HUES64 (cell line): Measurements from ENCODE around the gene CTNNA3.

Experiments
- H3K27ac ChIP-seq: 2 replicates; pipeline ENCODE4 v1.7.0; 2013; ENCODE audit warnings: low read depth, low read length, inconsistent platforms
- H3K27me3 ChIP-seq: 2 replicates; pipeline ENCODE4 v1.6.1; 2013; ENCODE audit warnings: mild to moderate bottlenecking, low read length; ENCODE audit not compliant: insufficient read depth
- H3K36me3 ChIP-seq: 2 replicates; pipeline ENCODE4 v1.6.1; 2013; ENCODE audit warnings: mild to moderate bottlenecking, low read length; ENCODE audit not compliant: insufficient read depth
- H3K4me1 ChIP-seq: 2 replicates; pipeline ENCODE4 v1.6.1; 2013; ENCODE audit warnings: mild to moderate bottlenecking, low read length, moderate library complexity; ENCODE audit not compliant: insufficient read depth
- H3K4me3 ChIP-seq: 2 replicates; pipeline ENCODE4 v1.5.1; 2013; ENCODE audit warnings: mild to moderate bottlenecking, low read length, moderate library complexity
- H3K9ac ChIP-seq: 2 replicates; pipeline ENCODE4 v1.6.1; 2013; ENCODE audit warnings: mild to moderate bottlenecking, low read depth, low read length
- H3K9me3 ChIP-seq: 2 replicates; pipeline ENCODE4 v1.6.1; 2013; ENCODE audit warnings: low read depth, low read length; ENCODE audit not compliant: insufficient read depth
- WGBS: fragments of 150-250, 120-280 bp; methylation state at CpG from one replicate; pipeline ENCODE4 v1.1.7; 2013; ENCODE audit warnings: missing lambda C conversion rate; 5-methylcytosine and 5-hydroxymethylcytosine counted together

The CTNNA3 gene

DNA sequence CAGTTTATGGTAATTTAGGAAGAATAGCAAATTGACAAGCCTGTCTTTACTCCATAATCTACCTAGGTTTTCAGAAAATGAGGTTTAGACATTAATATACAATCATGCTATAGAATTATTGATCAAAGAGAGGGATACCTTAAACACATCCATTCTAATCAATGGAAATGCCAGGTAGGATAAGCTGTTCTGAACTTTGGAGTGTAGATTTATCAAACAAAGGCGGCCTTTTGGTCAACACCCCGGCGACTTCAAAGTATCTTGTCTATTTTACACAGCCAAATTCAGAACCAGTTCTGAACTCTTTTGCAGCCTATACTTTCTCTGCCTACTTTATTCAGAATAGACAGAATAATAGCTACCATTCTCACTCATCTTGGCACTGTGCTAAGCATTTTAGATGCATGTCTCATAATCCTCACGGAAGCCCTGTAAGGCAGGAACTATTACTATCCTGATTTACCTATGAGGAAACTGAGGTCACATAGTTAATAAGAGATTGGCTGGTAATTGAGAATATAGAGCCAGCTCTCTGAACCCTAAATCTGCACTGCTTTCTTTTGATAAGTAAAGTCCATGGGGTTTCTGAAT lies 1412.0 kb downstream of the CTNNA3 start:
- Histone ChIP-seq H3K4me1 (no peaks in the 10 kb centered on the region), H3K9ac (no peak overlapping the region), H3K36me3 (no peaks in the 10 kb centered on the region), H3K4me3 (no peak overlapping the region), H3K27me3 (no peaks in the 10 kb centered on the region), H3K9me3 (no peaks in the 10 kb centered on the region), H3K27ac (no peak overlapping the region)
- WGBS, result 97% methylated on average over 4 of the region's 4 CpGs

DNA sequence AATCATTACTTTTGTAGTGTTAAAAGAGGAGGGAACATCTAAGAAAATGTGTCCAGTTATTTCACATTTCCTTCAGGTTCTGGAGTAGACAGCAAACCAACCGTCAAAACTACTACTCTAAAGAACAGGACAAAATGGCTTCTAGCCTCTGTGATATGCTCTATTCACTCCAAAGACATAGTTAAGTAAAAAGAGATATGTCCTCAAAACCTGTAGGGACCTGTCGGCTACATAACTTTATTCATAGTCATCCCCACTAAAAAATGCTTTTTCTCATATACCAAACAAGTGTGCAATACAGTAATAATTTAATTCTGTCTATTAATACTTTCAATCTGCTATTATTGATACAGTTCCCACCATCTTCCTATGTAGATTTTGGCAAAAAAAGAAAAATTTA lies 1412.9 kb downstream of the CTNNA3 start:
- no peaks in the 10 kb centered on the region for H3K36me3 ChIP-seq
- no peaks in the 10 kb centered on the region for H3K4me1 ChIP-seq
- H3K27me3 ChIP-seq, result no peaks in the 10 kb centered on the region
- H3K27ac ChIP-seq, result no peak overlapping the region
- 86% methylated on average over 1 of the region's 2 CpGs for WGBS
- H3K9ac ChIP-seq, result no peak overlapping the region
- no peaks in the 10 kb centered on the region for H3K9me3 ChIP-seq
- no peak overlapping the region for H3K4me3 ChIP-seq

DNA sequence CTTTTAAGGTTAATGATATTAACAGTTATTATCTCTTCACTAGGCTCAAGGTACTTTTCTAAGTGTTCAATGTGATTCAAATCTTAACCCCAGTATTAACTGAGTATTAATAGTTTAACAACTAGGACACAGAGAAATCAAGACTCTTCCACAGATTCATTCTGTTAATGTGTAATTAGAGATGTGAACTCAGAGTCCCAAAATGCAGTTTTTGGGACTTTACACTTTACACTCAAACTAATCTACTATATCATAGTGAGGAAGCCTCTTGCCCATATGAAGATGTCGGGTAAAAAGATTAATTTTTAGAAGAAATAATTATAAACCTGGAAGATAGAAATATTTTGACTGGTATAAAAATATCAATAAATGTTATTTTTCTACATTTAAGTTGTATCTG lies 1414.7 kb downstream of the CTNNA3 start:
- Histone ChIP-seq H3K36me3 (no peaks in the 10 kb centered on the region), H3K27ac (no peak overlapping the region), H3K9me3 (no peaks in the 10 kb centered on the region), H3K9ac (no peak overlapping the region), H3K27me3 (no peaks in the 10 kb centered on the region), H3K4me3 (no peak overlapping the region), H3K4me1 (no peaks in the 10 kb centered on the region)
- no CpG with 5 or more reads among the region's 1 CpG for WGBS

GRCh38 chr10:66277481-66277880 lies 1418.5 kb downstream of the CTNNA3 start:
- H3K9me3 ChIP-seq, result no peaks in the 10 kb centered on the region
- H3K9ac ChIP-seq, result no peak overlapping the region
- 78% methylated on average over 3 of the region's 4 CpGs for WGBS

GRCh38 chr10:66273966-66274519 lies 1422.0 kb downstream of the CTNNA3 start:
- Histone ChIP-seq H3K4me3 (no peak overlapping the region), H3K27ac (no peak overlapping the region), H3K4me1 (peaks cover 8% of the 10 kb centered on the region), H3K9me3 (no peaks in the 10 kb centered on the region), H3K27me3 (no peaks in the 10 kb centered on the region), H3K36me3 (no peaks in the 10 kb centered on the region), H3K9ac (no peak overlapping the region)
- WGBS, result 98% methylated on average over 2 of the region's 3 CpGs

More at GRCh38 chr10:66277481-66277880, 1418.5 kb downstream of the CTNNA3 start:
- Histone ChIP-seq H3K27ac (no peak overlapping the region), H3K4me1 (no peaks in the 10 kb centered on the region), H3K4me3 (no peak overlapping the region), H3K36me3 (no peaks in the 10 kb centered on the region), H3K27me3 (no peaks in the 10 kb centered on the region)

DNA sequence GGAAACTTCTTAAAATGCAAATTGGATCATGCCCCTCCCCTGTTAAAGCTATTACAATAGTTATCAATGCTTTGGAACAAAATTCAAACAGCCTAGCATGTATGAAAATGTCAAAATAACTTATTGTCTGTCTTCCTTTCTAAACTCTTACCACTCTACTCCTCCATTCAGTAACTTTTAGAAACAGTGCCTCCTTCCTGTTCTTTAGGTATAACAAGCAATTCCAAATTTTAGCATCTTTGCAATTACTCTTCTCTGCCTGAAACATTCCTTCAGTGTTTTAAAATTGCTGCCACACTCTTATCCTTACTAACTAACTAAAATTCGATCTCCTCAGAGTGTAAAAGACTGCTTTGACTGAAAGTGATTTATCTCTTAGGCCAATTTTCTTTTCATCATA lies 1430.6 kb downstream of the CTNNA3 start:
- Histone ChIP-seq H3K4me1 (peaks cover 7% of the 10 kb centered on the region), H3K9me3 (no peaks in the 10 kb centered on the region), H3K4me3 (no peak overlapping the region), H3K9ac (no peak overlapping the region), H3K27me3 (no peaks in the 10 kb centered on the region), H3K36me3 (no peaks in the 10 kb centered on the region), H3K27ac (no peak overlapping the region)
- WGBS, result 84% methylated on average over 1 of the region's 1 CpG

DNA sequence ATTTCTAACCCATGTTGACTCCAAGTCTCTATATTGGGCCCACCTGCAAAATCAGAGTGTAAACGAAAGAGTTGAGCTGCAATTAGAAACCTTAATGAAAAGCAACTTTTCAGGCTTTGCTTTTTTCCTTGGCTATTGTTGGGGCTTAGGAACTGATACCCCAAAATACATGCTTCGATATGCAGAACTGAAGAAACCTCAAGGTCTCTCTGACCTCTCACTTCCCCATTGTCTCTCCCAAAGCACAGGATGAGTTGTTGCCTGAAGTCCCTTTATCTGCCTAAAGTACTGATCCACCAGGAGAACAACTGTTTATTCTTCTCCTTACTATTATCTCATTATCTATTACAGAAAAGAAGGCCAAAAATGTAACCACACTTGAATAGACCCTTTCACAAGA lies 1436.2 kb downstream of the CTNNA3 start:
- no peaks in the 10 kb centered on the region for H3K27me3 ChIP-seq
- no peaks in the 10 kb centered on the region for H3K36me3 ChIP-seq
- no peak overlapping the region for H3K27ac ChIP-seq
- H3K4me1 ChIP-seq, result peaks cover 6% of the 10 kb centered on the region
- no peak overlapping the region for H3K9ac ChIP-seq
- WGBS, result 92% methylated on average over 2 of the region's 2 CpGs
- H3K4me3 ChIP-seq, result no peak overlapping the region
- H3K9me3 ChIP-seq, result no peaks in the 10 kb centered on the region

DNA sequence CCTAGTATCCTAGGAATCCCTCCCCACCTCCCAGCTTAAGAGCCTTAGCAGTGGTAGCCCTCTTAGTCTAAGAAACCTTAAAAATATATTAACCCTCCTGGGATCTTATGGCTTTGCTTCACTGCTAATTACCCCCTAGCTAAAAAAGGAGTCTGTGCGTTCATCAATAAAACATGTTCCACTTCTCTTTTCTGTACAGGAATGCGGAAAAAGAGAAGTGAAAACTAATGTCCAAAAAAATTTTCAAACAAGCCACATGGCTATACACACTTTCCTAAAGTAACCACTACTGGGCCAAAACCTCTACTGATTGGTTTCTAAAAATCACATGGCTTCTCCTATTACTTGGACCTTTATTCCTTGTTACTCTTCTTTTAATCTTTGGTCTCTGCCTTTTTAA lies 1437.3 kb downstream of the CTNNA3 start:
- H3K4me3 ChIP-seq, result no peak overlapping the region
- WGBS, result 97% methylated on average over 2 of the region's 2 CpGs

GRCh38 chr10:66257801-66258200 lies 1438.2 kb downstream of the CTNNA3 start:
- Histone ChIP-seq H3K36me3 (no peaks in the 10 kb centered on the region), H3K27ac (no peak overlapping the region), H3K9me3 (no peaks in the 10 kb centered on the region), H3K4me3 (no peak overlapping the region), H3K9ac (no peak overlapping the region), H3K4me1 (peaks cover 6% of the 10 kb centered on the region), H3K27me3 (no peaks in the 10 kb centered on the region)
- WGBS, result 85% methylated on average over 1 of the region's 1 CpG

More for the DNA sequence above, 1437.3 kb downstream of the CTNNA3 start:
- Histone ChIP-seq H3K4me1 (peaks cover 6% of the 10 kb centered on the region), H3K27me3 (no peaks in the 10 kb centered on the region), H3K36me3 (no peaks in the 10 kb centered on the region), H3K9ac (no peak overlapping the region), H3K9me3 (no peaks in the 10 kb centered on the region), H3K27ac (no peak overlapping the region)

DNA sequence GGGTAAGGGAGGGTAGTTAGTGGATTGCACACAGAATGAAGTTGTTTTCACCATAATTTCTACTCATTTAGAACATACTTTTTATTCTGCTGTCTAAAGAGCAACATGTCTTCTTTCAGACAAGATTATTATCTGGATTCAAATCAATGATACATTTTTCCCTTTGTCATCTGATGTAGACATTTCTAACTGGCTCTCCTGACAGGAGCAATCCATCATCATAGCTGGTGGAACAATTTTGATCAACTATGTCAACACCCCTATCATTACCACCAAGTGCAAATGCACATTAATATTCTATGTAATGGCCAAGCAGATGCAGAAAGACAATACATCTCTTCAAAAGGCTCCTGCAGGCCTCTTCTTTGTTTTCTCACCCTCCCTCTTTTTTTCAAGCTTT lies 1443.0 kb downstream of the CTNNA3 start:
- no peak overlapping the region for H3K9ac ChIP-seq
- no peaks in the 10 kb centered on the region for H3K36me3 ChIP-seq
- H3K27me3 ChIP-seq, result no peaks in the 10 kb centered on the region
- no peak overlapping the region for H3K27ac ChIP-seq
- 0 out of 2 replicates have a peak, but pooled peaks cover 3% of the 10 kb centered on the region for H3K9me3 ChIP-seq
- no peak overlapping the region for H3K4me3 ChIP-seq
- no peaks in the 10 kb centered on the region for H3K4me1 ChIP-seq

- H3K4me1 ChIP-seq, result peaks cover 14% of the 10 kb centered on the region
- no peaks in the 10 kb centered on the region for H3K27me3 ChIP-seq
- H3K9ac ChIP-seq, result no peak overlapping the region
- H3K27ac ChIP-seq, result no peak overlapping the region
- H3K9me3 ChIP-seq, result 0 out of 2 replicates have a peak, but pooled peaks cover 7% of the 10 kb centered on the region
- H3K36me3 ChIP-seq, result no peaks in the 10 kb centered on the region
- H3K4me3 ChIP-seq, result no peak overlapping the region
- 89% methylated on average over 1 of the region's 1 CpG for WGBS
Measured at GRCh38 chr10:66246177-66246576, 1449.8 kb downstream of the CTNNA3 start.

DNA sequence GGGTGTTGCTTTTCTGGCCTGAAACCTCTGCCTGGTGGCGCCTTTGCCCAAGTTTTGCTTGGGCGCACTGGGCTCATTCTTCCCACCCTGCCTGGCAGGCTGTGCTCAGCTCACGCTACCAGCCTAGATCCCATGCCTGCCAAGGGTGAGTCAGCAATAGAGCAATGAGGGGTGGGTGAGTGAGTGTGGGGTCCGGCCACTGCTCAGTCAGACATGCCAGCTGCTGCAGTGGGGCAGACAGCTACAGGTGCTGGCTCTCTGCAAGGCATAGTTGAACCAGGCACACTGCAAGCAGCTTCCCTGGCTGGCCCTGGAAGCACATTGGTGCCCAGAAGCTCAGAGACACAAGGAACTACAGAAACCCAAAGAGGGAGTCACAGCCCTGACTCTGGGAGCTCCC lies 1451.0 kb downstream of the CTNNA3 start:
- H3K4me3 ChIP-seq, result no peak overlapping the region
- WGBS, result 93% methylated on average over 4 of the region's 4 CpGs
- H3K9ac ChIP-seq, result no peak overlapping the region
- no peak overlapping the region for H3K27ac ChIP-seq
- no peaks in the 10 kb centered on the region for H3K27me3 ChIP-seq
- H3K4me1 ChIP-seq, result peaks cover 18% of the 10 kb centered on the region
- H3K36me3 ChIP-seq, result no peaks in the 10 kb centered on the region
- H3K9me3 ChIP-seq, result 0 out of 2 replicates have a peak, but pooled peaks cover 7% of the 10 kb centered on the region
